Measurements from ENCODE around the gene COL15A1.

The COL15A1 gene

DNA sequence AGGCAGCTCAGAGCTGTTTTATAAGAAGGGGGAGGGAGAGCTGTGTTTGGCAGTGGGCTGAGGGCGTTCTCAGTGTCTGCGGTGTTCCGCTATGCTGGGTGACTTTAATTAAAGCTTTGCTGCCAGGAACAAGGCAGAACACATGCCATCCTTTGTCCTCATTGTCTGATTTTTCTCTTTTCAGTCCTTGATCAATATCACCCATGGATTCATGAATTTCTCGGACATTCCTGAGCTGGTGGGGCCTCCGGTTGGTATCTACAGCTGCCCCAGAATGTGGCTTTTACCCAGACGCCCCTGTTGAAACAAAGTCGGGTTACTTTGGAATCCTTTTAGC, 94.7 kb downstream of the COL15A1 start:
- TF ChIP-seq, protein P1, sequence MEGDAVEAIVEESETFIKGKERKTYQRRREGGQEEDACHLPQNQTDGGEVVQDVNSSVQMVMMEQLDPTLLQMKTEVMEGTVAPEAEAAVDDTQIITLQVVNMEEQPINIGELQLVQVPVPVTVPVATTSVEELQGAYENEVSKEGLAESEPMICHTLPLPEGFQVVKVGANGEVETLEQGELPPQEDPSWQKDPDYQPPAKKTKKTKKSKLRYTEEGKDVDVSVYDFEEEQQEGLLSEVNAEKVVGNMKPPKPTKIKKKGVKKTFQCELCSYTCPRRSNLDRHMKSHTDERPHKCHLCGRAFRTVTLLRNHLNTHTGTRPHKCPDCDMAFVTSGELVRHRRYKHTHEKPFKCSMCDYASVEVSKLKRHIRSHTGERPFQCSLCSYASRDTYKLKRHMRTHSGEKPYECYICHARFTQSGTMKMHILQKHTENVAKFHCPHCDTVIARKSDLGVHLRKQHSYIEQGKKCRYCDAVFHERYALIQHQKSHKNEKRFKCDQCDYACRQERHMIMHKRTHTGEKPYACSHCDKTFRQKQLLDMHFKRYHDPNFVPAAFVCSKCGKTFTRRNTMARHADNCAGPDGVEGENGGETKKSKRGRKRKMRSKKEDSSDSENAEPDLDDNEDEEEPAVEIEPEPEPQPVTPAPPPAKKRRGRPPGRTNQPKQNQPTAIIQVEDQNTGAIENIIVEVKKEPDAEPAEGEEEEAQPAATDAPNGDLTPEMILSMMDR (IDR thresholded peaks at IDR 0.05; ENCODE audit: low read depth, low read length): no peak
- DNase-seq (ENCODE audit: extremely low read depth, low read depth): no peak

DNA sequence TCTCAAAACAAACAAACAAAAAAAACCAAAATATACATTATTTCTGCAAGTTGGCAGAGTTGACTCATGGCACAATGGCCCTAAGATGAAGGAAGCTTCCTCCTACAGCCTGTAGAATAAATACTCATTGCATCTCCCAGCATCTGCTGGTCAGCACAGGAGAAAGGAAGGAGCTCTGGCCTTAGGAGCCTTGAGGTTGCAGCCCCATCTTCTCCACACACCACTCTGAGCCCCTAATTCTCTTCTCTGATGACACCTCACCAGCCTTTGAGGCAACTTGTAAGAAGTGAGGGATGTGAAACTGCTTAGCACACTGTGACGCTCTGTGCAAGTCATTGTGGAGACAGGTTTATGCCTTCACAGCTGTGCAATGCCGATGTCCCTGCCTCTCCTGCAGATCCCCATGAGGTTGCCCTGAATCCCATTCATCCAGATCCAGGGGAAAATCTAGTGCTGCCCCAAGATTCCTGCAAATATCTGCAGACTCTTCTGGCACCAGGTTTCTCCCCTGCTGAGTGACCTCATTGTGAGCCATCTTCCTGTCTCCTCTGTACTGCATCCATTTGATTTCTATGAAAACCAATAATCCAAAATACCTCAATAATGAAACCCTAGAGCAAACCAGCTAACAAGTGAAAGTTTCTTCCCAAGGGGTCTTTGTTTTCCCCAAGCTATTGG, 95.9 kb downstream of the COL15A1 start:
- TF ChIP-seq, protein P1 (IDR thresholded peaks at IDR 0.05; ENCODE audit: low read depth, low read length): no peak
- no peak for DNase-seq (ENCODE audit: extremely low read depth, low read depth)

DNA sequence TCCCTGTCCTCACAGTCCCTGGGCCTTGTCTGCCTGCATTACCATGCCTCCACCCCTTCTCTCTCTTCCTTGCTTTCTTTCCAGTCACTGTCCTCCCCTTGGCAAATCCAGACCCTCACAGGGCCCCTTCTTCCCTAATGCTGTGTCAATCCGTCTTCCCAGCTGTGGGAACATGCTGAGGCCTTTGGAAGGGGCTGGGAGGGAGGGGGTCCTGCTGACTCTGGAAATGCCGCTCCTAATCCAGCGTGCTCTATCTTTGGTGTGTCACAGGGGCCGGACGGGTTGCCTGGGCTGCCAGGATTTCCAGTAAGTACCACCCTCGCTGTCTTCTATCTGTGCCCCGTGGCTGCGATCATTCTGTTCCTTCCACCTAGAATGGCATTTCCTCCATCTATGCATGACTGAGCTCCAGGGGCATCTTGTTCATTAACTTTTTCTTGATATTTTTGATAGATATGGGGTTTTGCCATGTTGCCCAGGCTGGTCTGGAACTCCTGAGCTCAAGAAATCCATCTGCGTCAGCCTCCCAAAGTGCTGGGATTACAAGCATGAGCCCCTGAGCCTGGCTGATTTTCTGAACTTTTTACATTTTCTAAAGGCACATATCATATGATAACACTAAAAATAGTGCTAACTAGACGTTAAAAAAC, 96.7 kb downstream of the COL15A1 start:
- no peak for DNase-seq (ENCODE audit: extremely low read depth, low read depth)
- TF ChIP-seq, protein P1 (IDR thresholded peaks at IDR 0.05; ENCODE audit: low read depth, low read length): no peak

DNA sequence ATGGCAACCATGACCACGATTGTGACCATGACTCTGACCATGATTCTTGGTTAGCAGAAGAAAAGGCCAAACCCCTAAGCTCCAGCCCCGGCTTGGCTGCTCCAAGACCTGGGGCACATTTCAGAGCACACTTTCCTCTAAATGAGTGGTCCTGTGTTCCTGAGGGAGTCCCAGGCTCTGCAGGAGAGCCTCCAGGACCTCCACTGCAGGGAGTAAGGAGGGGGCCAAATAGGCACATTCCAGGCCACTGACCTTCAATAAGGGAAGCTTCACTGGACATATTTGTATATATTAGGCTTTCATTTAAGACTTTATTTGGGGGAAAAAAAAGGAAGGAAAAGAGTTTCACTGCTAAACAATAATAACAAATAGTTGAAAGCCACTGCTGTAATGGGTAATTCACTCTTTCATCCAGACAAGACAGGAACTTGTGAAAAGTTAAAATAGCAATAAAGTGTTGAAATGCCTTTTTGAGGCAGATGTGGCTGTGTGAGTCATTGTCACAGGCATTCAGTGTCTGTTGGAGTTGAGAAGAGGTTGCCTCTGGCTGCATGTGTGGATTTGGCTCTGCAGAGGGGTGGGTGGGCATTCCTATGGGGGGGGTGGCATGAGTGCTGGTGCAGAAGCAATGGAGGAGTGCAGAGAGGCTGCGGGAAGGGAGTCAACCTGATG, 97.3 kb downstream of the COL15A1 start:
- no peak for DNase-seq (ENCODE audit: extremely low read depth, low read depth)
- TF ChIP-seq, protein P1 (IDR thresholded peaks at IDR 0.05; ENCODE audit: low read depth, low read length): no peak

DNA sequence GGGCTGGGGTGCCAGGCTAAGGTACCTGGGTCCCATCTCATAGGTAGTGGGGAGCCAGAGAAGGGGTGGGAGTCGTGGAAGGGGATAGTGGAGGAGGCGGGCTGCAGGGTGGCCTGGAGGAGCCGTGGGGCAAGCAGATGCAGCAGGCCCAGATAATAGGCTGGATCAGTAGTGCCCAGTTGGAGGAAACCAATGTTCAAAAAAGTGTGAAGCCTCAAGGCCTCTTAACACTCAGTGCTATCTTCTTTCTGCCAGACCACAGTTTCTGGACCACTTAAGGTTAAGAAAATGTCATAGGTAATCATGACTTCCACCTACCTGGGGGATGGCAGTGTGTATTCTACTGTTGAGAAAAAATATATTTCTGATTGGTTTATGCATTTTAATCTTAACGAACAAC, 97.9 kb downstream of the COL15A1 start:
- TF ChIP-seq, protein P1 (IDR thresholded peaks at IDR 0.05; ENCODE audit: low read depth, low read length): no peak
- no peak for DNase-seq (ENCODE audit: extremely low read depth, low read depth)

DNA sequence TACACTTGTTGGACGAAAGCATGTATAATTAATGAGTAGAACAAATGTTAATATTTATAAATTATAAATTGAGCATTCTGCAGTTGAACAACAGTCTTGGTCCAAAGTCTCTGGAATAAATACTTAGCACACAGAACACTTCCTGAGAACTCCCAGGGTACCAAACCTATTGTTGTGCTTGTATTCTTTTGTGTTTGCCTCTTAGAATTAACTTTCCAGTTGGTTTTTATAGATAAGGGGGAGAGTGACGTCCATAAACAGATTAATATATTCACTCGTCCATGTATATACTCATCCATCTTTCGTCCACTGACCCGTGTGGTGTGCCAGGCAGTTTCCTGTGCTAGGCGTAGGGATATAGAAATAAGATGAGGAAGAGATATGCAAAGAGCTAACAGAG, 98.9 kb downstream of the COL15A1 start:
- TF ChIP-seq, protein P1 (IDR thresholded peaks at IDR 0.05; ENCODE audit: low read depth, low read length): no peak
- no peak for DNase-seq (ENCODE audit: extremely low read depth, low read depth)

DNA sequence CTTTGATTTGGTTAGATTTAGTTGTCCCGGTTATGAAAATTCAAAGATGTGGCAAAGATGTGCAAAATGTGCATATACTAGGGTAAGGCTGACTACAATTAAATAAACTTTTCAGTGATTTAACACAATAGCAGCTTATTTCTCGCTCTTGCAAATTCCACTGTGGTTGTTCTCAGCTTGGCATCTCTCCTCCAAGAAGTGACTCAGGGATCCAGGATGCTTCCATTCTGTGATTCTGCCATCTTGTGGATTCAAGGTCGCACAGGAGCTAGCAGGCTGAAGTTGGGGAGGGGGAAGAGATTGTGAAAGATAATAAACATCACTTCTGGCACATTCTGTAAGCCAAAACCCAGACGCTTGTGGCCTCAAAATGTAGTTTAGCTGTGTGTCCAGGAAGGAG, 101.1 kb downstream of the COL15A1 start:
- TF ChIP-seq, protein P1 (IDR thresholded peaks at IDR 0.05; ENCODE audit: low read depth, low read length): no peak
- no peak for DNase-seq (ENCODE audit: extremely low read depth, low read depth)
